Activated CD8-positive, alpha-beta memory T cell treated with anti-CD3 and anti-CD28 coated beads for 1 hour (primary cell): ENCODE measurements around the gene ANKRD36C.
"Not testable (repeated sequence)": the region's sequence is repeated elsewhere in the genome, so short reads cannot be mapped to it uniquely, and the experiment has no call there.

ENCODE experiments used
- DNase-seq, 2 donors: peaks; one replicate each; pipeline ENCODE4 v3.0.0-alpha.2; 2020; ENCODE audit warnings: low read depth in 1 of 2; ENCODE audit errors: extremely low read depth in 1 of 2

Gene ANKRD36C

GRCh38 chr2:95991351-95992094 lies at the start of gene ANKRD36C:
ANKRD36C (minus strand) TSS chr2:95991824; CDS start chr2:95991708, 116 bp downstream.
- DNase-seq, result not testable (repeated sequence)

- DNase-seq, result not testable (repeated sequence)
Measured at GRCh38 chr2:96035554-96035953, 43.9 kb upstream of the ANKRD36C start.

GRCh38 chr2:96034792-96035191 lies 43.2 kb upstream of the ANKRD36C start, which contains the start of gene GPAT2:
GPAT2 (minus strand) TSS chr2:96034916; CDS start chr2:96032359, 2,557 bp downstream.
- DNase-seq, result not testable (repeated sequence)

- not testable (repeated sequence) for DNase-seq
Measured at GRCh38 chr2:96033997-96034396, 42.4 kb upstream of the ANKRD36C start.

- DNase-seq, result not testable (repeated sequence)
Measured at GRCh38 chr2:96027725-96028325, 36.2 kb upstream of the ANKRD36C start.

GRCh38 chr2:96025755-96026154 lies 34.1 kb upstream of the ANKRD36C start:
- not testable (repeated sequence) for DNase-seq

- DNase-seq, result no peak
Measured at GRCh38 chr2:96025194-96025492, 33.5 kb upstream of the ANKRD36C start.

GRCh38 chr2:96024336-96025193 lies 32.9 kb upstream of the ANKRD36C start:
- DNase-seq, result no peak

GRCh38 chr2:96023701-96024100 lies 32.1 kb upstream of the ANKRD36C start:
- DNase-seq, result not testable (repeated sequence)

GRCh38 chr2:96022701-96023447 lies 31.2 kb upstream of the ANKRD36C start:
- DNase-seq, result peak; percentile 30 to 32

GRCh38 chr2:96022126-96022525 lies 30.5 kb upstream of the ANKRD36C start:
- not testable (repeated sequence) for DNase-seq

GRCh38 chr2:96021142-96021541 lies 29.5 kb upstream of the ANKRD36C start:
- not testable (repeated sequence) for DNase-seq

GRCh38 chr2:96019909-96020590 lies 28.4 kb upstream of the ANKRD36C start:
- not testable (repeated sequence) for DNase-seq

- DNase-seq, result not testable (repeated sequence)
Measured at GRCh38 chr2:96016321-96016720, 24.7 kb upstream of the ANKRD36C start.

GRCh38 chr2:96012792-96013264 lies 21.2 kb upstream of the ANKRD36C start:
- not testable (repeated sequence) for DNase-seq

GRCh38 chr2:96012086-96012791 lies 20.6 kb upstream of the ANKRD36C start:
- not testable (repeated sequence) for DNase-seq

GRCh38 chr2:96011129-96011455 lies 19.5 kb upstream of the ANKRD36C start:
- DNase-seq, result not testable (repeated sequence)

- peak; percentile 94 to 98 for DNase-seq
Measured at GRCh38 chr2:96010320-96011128, 18.9 kb upstream of the ANKRD36C start.

GRCh38 chr2:96009833-96010232 lies 18.2 kb upstream of the ANKRD36C start:
- not testable (repeated sequence) for DNase-seq
